ENCODE measurements around the gene FRRS1.

FRRS1 gene

DNA sequence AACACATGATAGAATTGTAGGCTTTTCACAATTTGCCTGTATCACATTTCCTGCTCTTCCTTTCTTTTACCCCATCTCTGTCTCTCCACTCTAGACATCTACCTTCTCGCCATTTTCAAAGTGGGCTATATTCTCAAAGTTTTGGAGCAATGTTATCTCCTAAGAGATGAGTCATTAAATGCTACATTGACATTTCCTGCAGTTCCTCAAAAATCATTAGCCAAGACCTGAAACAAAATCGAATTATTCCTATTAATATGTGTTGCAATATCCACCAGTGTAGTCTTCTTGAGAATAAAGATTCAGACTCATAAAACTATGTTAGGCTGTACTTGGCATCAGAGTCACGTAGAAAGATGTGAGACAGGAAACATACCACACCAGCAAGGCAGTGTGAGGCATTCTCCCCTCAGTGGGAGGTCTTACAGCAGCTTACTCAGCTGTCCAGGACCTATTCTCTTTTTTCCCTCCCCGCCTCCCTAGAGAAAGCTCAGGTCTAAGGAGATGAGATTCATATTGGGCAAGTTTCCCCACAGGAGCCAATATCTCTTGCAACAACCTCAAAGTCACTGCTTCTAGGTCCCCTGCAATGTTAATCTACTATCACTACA, 38.8 kb downstream of the FRRS1 start:
- no peak for DNase-seq (ENCODE audit: extremely low read depth, insufficient read length)
- TF ChIP-seq, protein P1, sequence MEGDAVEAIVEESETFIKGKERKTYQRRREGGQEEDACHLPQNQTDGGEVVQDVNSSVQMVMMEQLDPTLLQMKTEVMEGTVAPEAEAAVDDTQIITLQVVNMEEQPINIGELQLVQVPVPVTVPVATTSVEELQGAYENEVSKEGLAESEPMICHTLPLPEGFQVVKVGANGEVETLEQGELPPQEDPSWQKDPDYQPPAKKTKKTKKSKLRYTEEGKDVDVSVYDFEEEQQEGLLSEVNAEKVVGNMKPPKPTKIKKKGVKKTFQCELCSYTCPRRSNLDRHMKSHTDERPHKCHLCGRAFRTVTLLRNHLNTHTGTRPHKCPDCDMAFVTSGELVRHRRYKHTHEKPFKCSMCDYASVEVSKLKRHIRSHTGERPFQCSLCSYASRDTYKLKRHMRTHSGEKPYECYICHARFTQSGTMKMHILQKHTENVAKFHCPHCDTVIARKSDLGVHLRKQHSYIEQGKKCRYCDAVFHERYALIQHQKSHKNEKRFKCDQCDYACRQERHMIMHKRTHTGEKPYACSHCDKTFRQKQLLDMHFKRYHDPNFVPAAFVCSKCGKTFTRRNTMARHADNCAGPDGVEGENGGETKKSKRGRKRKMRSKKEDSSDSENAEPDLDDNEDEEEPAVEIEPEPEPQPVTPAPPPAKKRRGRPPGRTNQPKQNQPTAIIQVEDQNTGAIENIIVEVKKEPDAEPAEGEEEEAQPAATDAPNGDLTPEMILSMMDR (IDR thresholded peaks at IDR 0.05; ENCODE audit: insufficient read depth, low read length, poor library complexity, severe bottlenecking) = no peak
- Histone ChIP-seq H3K4me3 (replicated peaks; ENCODE audit: low read depth, low read length) (no peak overlapping the region), H3K36me3 (ENCODE audit: control insufficient read depth, insufficient read depth, low read length) (no peaks in the 10 kb centered on the region; the same call in 1 of the 2 replicates), H3K27me3 (replicated peaks; ENCODE audit: control insufficient read depth, insufficient read depth, low read length) (no peaks in the 10 kb centered on the region)

DNA sequence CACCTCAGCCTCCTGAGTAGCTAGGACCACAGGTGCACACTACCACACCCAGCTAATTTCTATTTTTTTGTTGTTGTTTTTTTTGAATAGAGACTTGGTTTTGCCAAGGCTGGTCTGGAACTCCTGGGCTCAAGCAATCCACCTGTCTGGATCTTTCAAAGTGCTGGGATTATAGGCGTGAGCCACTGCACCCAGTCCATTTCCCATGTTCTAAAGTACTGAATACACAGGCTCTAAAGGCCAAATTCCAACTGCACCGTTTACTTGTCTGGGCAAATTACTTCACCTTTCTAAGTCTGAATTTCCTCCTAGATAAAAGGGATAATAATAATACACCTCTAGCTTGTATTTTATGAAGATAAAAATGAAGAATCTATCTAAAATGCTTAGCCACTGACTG, 39.6 kb downstream of the FRRS1 start:
- no peaks in the 10 kb centered on the region; the same call in 1 of the 2 replicates for H3K36me3 ChIP-seq (ENCODE audit: control insufficient read depth, insufficient read depth, low read length)

DNA sequence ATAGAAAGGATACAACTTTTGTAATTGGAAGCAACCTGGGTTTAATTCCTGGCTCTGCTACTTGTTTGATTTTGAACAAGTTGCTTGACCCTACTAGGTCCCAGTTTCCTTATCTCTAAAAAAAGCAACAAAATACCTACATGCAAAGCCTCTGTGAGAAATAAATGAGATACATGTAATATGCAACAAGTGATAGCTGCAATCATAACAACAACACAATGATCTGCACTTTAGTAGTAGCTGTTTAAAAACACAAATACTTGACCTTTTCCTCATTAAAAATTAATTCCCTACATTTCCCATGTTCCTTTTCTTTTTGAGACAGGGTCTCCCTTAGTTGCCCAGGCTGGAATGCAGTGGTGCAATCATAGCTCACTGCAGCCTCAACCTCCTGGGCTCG, 40.0 kb downstream of the FRRS1 start:
- TF ChIP-seq, protein P1 (IDR thresholded peaks at IDR 0.05; ENCODE audit: insufficient read depth, low read length, poor library complexity, severe bottlenecking) = no peak
- Histone ChIP-seq H3K27me3 (replicated peaks; ENCODE audit: control insufficient read depth, insufficient read depth, low read length) (no peaks in the 10 kb centered on the region), H3K4me3 (replicated peaks; ENCODE audit: low read depth, low read length) (no peak overlapping the region), H3K36me3 (ENCODE audit: control insufficient read depth, insufficient read depth, low read length) (no peaks in the 10 kb centered on the region; the same call in 1 of the 2 replicates)
- DNase-seq (ENCODE audit: extremely low read depth, insufficient read length) = no peak

More for the DNA sequence above, 39.6 kb downstream of the FRRS1 start:
- no peaks in the 10 kb centered on the region for H3K27me3 ChIP-seq (replicated peaks; ENCODE audit: control insufficient read depth, insufficient read depth, low read length)
- no peak for DNase-seq (ENCODE audit: extremely low read depth, insufficient read length)
- TF ChIP-seq, protein P1 (IDR thresholded peaks at IDR 0.05; ENCODE audit: insufficient read depth, low read length, poor library complexity, severe bottlenecking) = no peak
- no peak overlapping the region for H3K4me3 ChIP-seq (replicated peaks; ENCODE audit: low read depth, low read length)

DNA sequence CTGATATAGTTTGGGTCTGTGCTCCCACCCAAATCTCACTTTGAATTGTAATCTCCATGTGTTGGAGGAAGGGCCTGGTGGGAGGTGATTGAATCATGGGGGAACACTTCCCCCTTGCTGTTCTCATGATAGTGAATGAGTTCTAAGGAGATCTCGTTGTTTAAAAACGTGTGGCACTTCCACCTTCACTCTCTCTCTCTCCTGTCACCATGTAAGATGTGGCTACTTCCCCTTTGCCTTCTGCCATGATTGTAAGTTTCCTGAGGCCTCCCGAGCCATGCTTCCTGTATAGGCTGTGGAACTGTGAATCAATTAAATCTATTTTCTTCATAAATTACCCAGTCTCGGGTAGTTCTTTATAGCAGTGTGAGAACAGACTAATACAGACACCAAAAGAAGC, 40.4 kb downstream of the FRRS1 start:
- no peaks in the 10 kb centered on the region for H3K27me3 ChIP-seq (replicated peaks; ENCODE audit: control insufficient read depth, insufficient read depth, low read length)
- H3K36me3 ChIP-seq (ENCODE audit: control insufficient read depth, insufficient read depth, low read length) = no peaks in the 10 kb centered on the region; the same call in 1 of the 2 replicates
- no peak overlapping the region for H3K4me3 ChIP-seq (replicated peaks; ENCODE audit: low read depth, low read length)

DNA sequence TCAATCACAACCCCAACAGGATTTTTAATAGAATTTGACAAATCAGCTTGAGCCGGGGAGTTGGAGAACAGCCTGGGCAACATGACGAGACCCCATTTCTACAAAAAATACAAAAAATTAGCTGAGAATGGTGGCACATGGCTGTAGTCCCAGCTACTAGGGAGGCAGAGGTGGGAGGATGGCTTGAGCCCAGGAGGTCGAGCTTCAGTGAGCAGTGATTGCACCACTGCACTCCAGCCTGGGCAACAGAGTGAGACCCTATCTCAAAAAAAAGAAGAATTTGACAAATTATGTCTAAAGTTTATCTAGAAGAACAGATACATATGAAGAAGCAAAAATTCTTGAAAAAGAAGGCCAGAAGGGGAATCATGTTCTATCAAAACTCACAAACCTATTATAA, 43.2 kb downstream of the FRRS1 start:
- Histone ChIP-seq H3K27me3 (replicated peaks; ENCODE audit: control insufficient read depth, insufficient read depth, low read length) (no peaks in the 10 kb centered on the region), H3K36me3 (ENCODE audit: control insufficient read depth, insufficient read depth, low read length) (no peaks in the 10 kb centered on the region), H3K4me3 (replicated peaks; ENCODE audit: low read depth, low read length) (no peak overlapping the region)
- TF ChIP-seq, protein P1 (IDR thresholded peaks at IDR 0.05; ENCODE audit: insufficient read depth, low read length, poor library complexity, severe bottlenecking) = no peak
- DNase-seq (ENCODE audit: extremely low read depth, insufficient read length) = no peak

More for the DNA sequence above, 40.4 kb downstream of the FRRS1 start:
- no peak for DNase-seq (ENCODE audit: extremely low read depth, insufficient read length)
- TF ChIP-seq, protein P1 (IDR thresholded peaks at IDR 0.05; ENCODE audit: insufficient read depth, low read length, poor library complexity, severe bottlenecking) = no peak
